Suprapubic skin (tissue), 4 donors: Measurements from ENCODE around the gene ARID1B. TPM values are rescaled to one million over a fixed set of nuclear protein-coding genes. Genes with fewer than 3 reads are reported as not detected.

Experiments
- DNase-seq, 2 donors: peaks; one replicate each; pipeline ENCODE4 v3.0.0-alpha.2; 2019; ENCODE audit warnings: low spot score in 2 of 2
- H3K27ac ChIP-seq: fragments of 200-600 bp; sonication (generic); one replicate; pipeline ENCODE4 v1.5.1; 2019
- H3K27me3 ChIP-seq: fragments of 200-600 bp; sonication (generic); one replicate; pipeline ENCODE4 v1.5.1; 2019
- H3K36me3 ChIP-seq: fragments of 200-600 bp; sonication (generic); one replicate; pipeline ENCODE4 v1.5.1; 2019
- H3K4me1 ChIP-seq: fragments of 200-600 bp; sonication (generic); one replicate; pipeline ENCODE4 v1.5.1; 2019
- H3K4me3 ChIP-seq: fragments of 200-600 bp; sonication (generic); one replicate; pipeline ENCODE4 v1.5.1; 2019; ENCODE audit warnings: mild to moderate bottlenecking
- H3K9me3 ChIP-seq: fragments of 200-600 bp; sonication (generic); one replicate; pipeline ENCODE4 v1.5.1; 2019
- EP300 ChIP-seq: sonication (generic); formaldehyde crosslinking; IDR thresholded peaks from one replicate; pipeline ENCODE4 v1.6.1; 2017; ENCODE audit warnings: antibody characterized with exemption
- POLR2A ChIP-seq, 2 donors: fragments of 450-650 bp; IDR thresholded peaks; one replicate each; pipeline ENCODE4 v1.6.1; 2017; ENCODE audit warnings: antibody characterized with exemption in 2 of 2, mild to moderate bottlenecking in 2 of 2, moderate library complexity in 2 of 2
- POLR2AphosphoS5 ChIP-seq, 3 donors: sonication (generic); formaldehyde crosslinking; IDR thresholded peaks; one replicate each; pipeline ENCODE4 v1.6.1; 2017; ENCODE audit warnings: antibody characterized with exemption in 3 of 3
- WGBS: methylation state at CpG from one replicate; pipeline ENCODE4 v1.1.5; 2018; 5-methylcytosine and 5-hydroxymethylcytosine counted together
- total RNA-seq, 4 donors: library from RNA; depleted of rRNA; stranded (reverse); fragments of >200 nt; gene quantifications; one replicate each; pipeline ENCODE4 v1.1.0, GENCODE V29; 2016
- TF ChIP-seq, protein P1 (sequence below), 2 donors: fragments of 200-600 bp in 1 of 2; fragments of 450-650 bp in 1 of 2; sonication (generic) in 1 of 2; IDR thresholded peaks; one replicate each; pipeline ENCODE4 v1.5.1; 2016 to 2019; ENCODE audit warnings: antibody characterized with exemption in 2 of 2, mild to moderate bottlenecking in 1 of 2, moderate library complexity in 1 of 2

ARID1B gene
- total RNA-seq, 4 donors from 2014 or later: 102 to 233 (median 129) TPM

DNA sequence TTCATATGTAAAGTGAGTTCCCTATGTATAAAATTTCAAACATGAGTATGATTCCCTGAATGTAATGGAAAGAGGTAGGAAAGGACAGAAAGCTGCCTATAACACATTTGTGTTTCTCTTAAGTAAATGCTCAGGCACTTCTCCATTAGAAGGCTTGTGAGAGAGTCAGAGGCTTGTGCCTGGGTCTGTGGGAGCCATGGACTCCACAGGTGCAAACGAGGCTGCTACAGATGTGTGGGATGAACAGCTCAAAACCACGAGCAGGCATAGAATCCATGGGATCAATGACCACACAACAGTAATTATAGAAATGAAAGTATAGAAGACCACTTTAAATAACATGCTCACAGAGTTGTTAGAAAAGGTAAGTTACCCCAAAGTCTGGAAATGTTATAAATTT is 134.4 kb downstream of the ARID1B start:
- Histone ChIP-seq H3K27me3 (no peaks in the 10 kb centered on the region), H3K4me3 (no peak overlapping the region), H3K27ac (no peak overlapping the region), H3K36me3 (no peaks in the 10 kb centered on the region), H3K4me1 (peaks cover 5% of the 10 kb centered on the region), H3K9me3 (no peaks in the 10 kb centered on the region)
- TF ChIP-seq POLR2A (IDR thresholded peaks at IDR 0.05) (no peak), EP300 (no peak), POLR2AphosphoS5 (IDR thresholded peaks at IDR 0.05) (no peak)
- TF ChIP-seq, protein P1, sequence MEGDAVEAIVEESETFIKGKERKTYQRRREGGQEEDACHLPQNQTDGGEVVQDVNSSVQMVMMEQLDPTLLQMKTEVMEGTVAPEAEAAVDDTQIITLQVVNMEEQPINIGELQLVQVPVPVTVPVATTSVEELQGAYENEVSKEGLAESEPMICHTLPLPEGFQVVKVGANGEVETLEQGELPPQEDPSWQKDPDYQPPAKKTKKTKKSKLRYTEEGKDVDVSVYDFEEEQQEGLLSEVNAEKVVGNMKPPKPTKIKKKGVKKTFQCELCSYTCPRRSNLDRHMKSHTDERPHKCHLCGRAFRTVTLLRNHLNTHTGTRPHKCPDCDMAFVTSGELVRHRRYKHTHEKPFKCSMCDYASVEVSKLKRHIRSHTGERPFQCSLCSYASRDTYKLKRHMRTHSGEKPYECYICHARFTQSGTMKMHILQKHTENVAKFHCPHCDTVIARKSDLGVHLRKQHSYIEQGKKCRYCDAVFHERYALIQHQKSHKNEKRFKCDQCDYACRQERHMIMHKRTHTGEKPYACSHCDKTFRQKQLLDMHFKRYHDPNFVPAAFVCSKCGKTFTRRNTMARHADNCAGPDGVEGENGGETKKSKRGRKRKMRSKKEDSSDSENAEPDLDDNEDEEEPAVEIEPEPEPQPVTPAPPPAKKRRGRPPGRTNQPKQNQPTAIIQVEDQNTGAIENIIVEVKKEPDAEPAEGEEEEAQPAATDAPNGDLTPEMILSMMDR (IDR thresholded peaks at IDR 0.05): no peak
- no peak for DNase-seq
- 73% methylated on average over 2 of the region's 2 CpGs for WGBS

DNA sequence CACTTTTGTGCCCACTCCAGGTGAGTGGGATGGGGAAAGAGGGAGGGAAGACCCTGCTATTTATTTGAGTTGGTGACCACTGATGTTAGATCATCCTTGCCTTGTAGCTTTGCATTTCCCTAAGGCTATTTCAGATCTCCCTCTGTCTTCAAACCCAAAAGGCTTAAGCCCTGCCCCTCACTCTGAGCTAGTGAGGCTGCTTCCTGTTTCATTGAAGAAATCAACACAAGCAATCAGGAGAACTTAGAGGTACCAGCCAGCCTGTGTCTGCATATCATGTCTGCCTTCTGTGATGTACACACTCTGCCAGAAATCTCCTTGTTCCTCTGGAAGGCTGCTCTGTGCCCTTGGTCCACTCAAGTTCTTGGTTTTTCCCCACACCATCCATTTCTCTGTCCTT is 135.3 kb downstream of the ARID1B start:
- TF ChIP-seq, protein P1 (IDR thresholded peaks at IDR 0.05): no peak
- TF ChIP-seq POLR2AphosphoS5 (IDR thresholded peaks at IDR 0.05) (no peak), POLR2A (IDR thresholded peaks at IDR 0.05) (no peak), EP300 (no peak)
- Histone ChIP-seq H3K9me3 (no peaks in the 10 kb centered on the region), H3K4me3 (no peak overlapping the region), H3K36me3 (no peaks in the 10 kb centered on the region), H3K27me3 (no peaks in the 10 kb centered on the region), H3K4me1 (peaks cover 5% of the 10 kb centered on the region), H3K27ac (no peak overlapping the region)
- no peak for DNase-seq

- 92% methylated on average over 7 of the region's 7 CpGs for WGBS
- H3K27ac ChIP-seq: no peak overlapping the region
- TF ChIP-seq POLR2A (IDR thresholded peaks at IDR 0.05) (no peak), EP300 (no peak), POLR2AphosphoS5 (IDR thresholded peaks at IDR 0.05) (no peak)
- TF ChIP-seq, protein P1 (IDR thresholded peaks at IDR 0.05): no peak
- no peak overlapping the region for H3K4me3 ChIP-seq
- no peaks in the 10 kb centered on the region for H3K36me3 ChIP-seq
- DNase-seq: no peak
- H3K27me3 ChIP-seq: no peaks in the 10 kb centered on the region
- peaks cover 12% of the 10 kb centered on the region for H3K4me1 ChIP-seq
- H3K9me3 ChIP-seq: no peaks in the 10 kb centered on the region
These were observed 137.0 kb downstream of the ARID1B start for GRCh38 chr6:156914181-156914580.

DNA sequence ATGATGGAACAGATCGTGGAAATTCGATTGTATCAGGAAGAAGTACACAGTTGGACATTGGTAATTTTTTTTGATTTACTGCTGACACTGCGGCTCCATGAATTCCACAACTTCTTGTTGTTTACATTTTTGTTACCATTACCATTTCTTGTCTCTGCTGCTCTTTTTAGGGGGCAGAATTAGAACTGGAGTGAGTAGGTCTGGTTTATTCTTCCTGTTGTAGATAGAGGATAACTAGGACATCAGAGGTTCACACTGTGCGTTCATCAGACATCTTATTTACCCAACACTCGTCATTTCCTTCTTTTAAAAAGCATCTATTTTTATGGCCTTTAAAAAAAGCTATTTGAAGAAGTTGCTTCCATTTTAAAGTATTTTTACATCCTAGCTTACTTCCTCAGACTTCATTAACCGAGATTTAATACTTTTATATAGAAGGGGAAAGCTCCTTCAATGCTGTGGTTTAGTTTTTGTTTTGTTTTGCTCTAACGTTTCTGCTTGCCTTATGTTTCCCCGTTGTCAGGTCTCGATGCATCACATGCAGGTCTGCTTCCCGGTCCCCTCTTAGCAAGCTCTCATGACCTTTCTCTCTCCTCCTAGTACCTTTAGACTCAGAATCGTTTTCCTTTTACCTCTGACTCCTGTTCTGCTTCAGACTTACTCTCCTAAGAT is 139.1 kb downstream of the ARID1B start:
- H3K4me1 ChIP-seq: peaks cover 6% of the 10 kb centered on the region
- H3K4me3 ChIP-seq: no peak overlapping the region
- no peaks in the 10 kb centered on the region for H3K9me3 ChIP-seq
- no peak for DNase-seq
- no peaks in the 10 kb centered on the region for H3K27me3 ChIP-seq
- no peak for TF ChIP-seq EP300
- TF ChIP-seq POLR2AphosphoS5 (IDR thresholded peaks at IDR 0.05): no peak
- no peak for TF ChIP-seq POLR2A (IDR thresholded peaks at IDR 0.05)
- TF ChIP-seq, protein P1 (IDR thresholded peaks at IDR 0.05): no peak
- no peak overlapping the region for H3K27ac ChIP-seq
- no peaks in the 10 kb centered on the region for H3K36me3 ChIP-seq
- 80% methylated on average over 11 of the region's 11 CpGs for WGBS

DNA sequence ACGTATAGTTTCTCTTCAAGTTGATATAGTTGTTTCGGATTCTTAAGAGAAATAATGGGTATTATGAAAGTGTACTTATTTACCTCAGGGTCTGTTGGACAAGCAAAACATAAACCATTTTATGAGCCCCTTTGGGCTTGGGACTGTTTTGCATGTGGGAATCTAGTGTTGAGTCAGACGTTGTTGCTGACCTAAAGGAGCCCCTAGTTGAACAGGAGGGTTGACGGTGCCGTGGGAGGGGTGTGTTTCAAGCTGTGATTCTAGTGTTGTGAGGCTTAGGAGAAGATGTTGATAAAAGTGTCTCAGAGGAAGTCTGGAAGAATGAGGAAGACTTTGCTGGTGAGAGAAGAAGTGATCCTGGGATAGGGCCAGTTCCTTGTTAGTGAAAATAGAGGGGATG is 140.0 kb downstream of the ARID1B start:
- TF ChIP-seq POLR2AphosphoS5 (IDR thresholded peaks at IDR 0.05) (no peak), EP300 (no peak), POLR2A (IDR thresholded peaks at IDR 0.05) (no peak)
- TF ChIP-seq, protein P1 (IDR thresholded peaks at IDR 0.05): no peak
- Histone ChIP-seq H3K36me3 (no peaks in the 10 kb centered on the region), H3K4me3 (no peak overlapping the region), H3K27me3 (no peaks in the 10 kb centered on the region), H3K9me3 (no peaks in the 10 kb centered on the region), H3K4me1 (peaks cover 6% of the 10 kb centered on the region), H3K27ac (no peak overlapping the region)
- no peak for DNase-seq
- 87% methylated on average over 5 of the region's 5 CpGs for WGBS
